ENCODE data around the gene MMP15.
"Not testable (repeated sequence)": the region's sequence is repeated elsewhere in the genome, so short reads cannot be mapped to it uniquely, and the experiment has no call there.

Gene MMP15

DNA sequence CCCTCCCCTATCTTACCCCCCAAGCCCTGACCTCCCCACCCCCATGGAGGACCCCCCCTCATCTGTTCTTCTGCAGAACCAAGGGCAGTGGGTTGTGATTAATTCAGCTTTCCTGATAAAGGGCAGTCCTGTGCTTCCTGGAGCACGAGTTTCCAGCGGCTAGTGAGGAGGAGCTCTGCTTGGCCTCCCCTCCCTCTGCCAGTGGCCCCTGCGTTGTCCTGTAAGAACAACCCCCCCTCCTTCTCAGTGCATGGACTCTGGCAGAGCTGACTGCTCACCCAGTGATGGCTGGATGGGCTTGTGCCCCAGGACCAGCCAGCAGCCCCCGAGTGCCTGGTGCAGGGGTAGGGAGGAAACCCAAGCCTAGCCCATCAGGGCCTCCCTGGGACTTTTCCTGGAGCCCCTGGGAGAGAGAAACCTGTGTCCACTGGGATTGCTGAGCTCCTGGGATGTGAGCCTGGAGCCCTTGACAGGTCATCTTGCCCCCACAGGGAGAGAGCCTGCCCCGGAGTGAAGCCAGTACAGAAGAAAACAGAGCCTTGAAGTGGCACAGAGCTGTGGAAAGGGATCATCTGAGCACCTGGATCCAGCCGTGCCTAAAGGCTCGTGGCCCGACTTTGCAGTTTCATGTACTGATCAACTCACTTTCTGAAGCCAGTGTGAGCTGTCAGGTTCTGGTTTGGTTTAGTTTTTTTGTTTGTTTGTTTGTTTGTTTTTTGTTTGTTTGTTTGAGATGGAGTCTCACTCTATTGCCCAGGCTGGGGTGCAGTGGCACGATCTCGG is 26.5 kb downstream of the MMP15 start:
- DNase-seq, result no peak

DNA sequence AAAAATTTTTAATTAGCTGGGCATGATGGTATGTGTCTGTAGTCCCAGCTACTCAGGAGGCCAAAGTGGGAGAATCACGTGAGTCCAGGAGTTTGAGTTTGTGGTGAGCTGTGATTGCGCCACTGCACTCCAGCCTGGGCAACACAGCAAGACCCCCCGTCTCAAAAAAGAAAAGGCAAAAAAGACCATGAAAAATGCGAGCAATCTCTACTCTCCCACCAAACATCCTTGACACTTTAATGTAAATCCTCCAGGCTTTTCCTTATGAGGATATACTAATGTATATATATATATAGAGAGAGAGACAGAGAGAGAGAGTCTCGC is 28.1 kb downstream of the MMP15 start:
- no peak for DNase-seq

DNA sequence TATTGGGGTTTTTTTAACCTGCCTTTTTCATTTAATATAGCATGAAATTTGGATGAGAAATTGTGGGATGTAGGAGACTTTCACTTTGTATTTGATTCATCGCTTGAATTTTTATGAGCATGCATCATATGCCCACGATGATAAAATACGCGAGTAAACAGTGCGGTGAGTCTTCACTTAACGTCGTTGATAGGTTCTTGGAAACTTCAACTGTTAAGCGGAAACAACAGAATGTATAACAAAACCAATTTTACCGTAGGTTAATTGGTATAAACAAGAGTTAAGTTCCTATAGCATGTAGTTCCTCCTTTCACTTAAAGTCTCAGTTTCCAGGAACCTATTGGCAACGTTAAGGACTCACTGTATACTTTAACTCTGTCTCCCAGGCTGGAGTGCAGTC is 28.7 kb downstream of the MMP15 start:
- no peak for DNase-seq

DNA sequence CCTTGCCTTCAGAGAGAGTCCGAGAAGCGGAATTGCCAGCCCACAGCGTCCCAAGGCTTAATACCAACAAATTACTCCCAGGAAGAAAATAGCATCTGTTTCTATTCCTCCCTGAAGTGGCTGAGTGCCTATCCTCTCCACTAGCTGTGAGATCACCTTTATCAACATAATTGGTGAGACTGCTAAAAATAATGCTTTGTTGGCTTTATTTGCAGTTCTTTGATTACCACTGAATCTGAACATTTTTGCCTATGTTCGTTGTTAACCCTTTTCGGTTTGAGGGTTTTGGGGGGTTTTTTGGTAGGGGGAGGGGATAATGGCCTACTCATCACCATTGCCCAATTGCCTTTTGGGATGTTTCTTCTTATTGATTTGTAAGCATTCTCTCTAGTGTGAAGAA is 31.0 kb downstream of the MMP15 start:
- no peak for DNase-seq

DNA sequence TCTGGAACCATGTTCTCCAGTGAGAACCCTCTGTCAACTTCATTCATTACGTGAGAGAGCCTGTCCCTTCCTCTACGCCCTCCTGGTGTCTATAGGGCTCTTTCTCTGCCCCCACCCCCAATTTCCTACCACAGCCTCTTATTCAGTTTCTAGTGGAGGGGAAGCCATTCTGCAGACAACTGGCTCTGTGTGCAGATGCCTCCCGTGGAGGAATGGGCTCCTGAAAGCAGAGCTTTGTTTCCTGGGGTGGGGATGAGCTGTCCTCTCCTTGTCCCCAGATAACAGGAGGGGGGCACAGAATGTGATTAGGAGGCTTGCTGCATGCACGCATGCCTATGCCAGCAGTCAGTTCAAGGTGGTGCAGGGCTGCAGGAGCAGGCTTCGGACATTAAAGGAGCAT is 31.6 kb downstream of the MMP15 start:
- no peak for DNase-seq

DNA sequence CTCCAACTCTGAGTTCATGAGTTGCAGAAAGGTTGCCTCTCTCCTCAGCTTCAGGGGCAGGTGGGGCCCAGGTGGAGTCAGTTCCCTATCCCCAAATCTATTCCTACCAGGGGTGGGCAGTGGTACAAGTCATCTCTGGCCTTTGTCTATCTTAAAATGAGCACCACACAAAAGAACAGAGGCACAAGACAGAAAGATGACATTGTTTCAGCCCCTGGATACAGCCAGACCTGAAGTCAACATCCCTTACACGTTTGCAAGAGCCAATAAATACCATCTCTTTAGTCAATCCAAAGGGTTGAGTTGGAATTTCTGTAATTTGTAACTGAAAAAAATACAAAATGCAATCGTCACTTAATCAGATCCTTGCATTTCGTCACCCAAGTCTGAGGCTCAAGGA is 32.2 kb downstream of the MMP15 start:
- no peak for DNase-seq

GRCh38 chr16:58062821-58063220 is 37.3 kb downstream of the MMP15 start:
- DNase-seq, result no peak

DNA sequence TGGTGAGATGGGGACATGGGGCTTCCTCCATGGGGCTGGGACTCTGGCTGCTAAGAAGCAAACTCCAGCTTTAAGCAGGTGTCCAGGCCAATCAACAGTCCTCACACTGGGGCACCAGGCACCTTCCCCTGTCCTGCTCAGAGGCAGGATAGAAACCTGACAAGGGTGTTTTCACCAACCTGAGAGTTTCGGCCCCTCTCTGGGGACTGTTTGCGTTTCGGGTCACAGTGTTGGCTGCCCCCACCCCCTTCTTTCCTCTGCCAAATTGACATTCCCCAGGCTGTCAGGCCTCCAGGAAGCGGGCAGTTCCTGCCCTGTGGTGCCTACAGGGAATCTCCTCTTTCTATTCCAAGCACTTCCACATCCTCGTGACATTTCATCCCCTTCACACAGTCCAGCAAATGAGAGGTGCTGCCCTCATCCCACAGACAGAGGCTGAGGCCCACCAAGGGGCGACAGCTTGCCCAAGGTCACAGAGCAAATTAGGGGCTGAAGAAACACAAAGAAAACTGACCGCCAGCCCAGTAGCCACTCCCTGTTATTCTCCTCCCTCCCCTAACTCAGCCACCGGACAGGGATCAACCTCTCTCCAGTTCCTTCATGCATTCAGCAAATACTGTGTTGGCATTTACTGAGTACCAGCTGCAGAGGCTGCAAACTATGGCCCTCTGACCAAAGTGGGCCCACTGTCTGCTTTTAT is 38.0 kb downstream of the MMP15 start:
- no peak for DNase-seq

DNA sequence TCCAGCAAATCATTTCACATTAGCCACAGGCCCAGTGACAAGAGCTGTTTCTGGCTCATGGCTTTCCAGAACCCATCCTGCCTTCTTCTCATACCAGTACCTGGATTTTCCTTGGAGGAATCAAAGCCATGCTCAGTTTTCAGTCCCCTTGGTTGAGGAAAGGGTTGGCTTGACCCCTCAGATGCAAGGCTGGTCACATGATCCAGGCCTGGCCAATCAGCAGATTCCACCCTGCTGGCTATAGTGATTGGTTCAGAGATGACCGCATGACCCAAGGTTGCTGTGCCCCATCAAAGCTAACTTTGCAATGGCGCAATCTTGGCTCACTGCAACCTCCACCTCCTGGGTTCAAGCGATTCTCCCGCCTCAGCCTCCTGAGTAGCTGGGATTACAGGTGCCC is 45.0 kb downstream of the MMP15 start:
- no peak for DNase-seq

DNA sequence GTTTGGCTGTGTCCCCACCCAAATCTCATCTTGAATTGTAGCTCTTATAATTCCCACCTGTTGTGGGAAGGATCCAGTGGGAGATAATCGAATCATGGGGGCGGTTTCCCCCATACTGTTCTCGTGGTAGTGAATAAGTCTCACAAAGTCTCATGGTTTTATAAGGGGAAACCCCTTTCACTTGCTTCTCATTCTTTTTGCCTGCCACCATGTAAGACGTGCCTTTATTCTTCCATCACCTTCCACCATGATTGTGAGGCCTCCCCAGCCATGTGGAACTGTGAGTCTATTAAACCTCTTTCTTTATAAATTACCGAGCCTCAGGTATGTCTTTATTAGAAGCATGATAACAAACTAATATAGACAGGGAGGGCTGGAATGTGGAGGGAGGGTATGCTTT is 46.6 kb downstream of the MMP15 start:
- not testable (repeated sequence) for DNase-seq

DNA sequence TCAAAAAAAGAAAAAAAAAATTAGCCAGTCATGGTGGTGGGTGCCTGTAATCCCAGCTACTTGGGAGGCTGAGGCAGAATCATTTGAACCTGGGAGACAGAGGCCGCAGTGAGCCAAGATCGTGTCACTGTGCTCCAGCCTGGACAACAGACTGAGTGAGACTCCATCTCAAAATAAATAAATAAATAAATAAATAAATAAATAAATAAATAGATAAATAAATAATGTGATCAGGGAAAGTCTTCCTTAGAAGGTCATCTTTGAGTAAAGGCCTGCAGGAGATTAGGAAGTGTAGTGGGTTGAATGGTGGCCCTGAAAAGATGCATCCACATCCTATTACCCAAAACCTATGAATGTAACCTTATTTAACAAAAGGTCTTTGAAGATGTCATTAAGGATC is 47.5 kb downstream of the MMP15 start:
- DNase-seq, result not testable (repeated sequence)

GRCh38 chr16:58074657-58075056 is 49.1 kb downstream of the MMP15 start:
- no peak for DNase-seq

DNA sequence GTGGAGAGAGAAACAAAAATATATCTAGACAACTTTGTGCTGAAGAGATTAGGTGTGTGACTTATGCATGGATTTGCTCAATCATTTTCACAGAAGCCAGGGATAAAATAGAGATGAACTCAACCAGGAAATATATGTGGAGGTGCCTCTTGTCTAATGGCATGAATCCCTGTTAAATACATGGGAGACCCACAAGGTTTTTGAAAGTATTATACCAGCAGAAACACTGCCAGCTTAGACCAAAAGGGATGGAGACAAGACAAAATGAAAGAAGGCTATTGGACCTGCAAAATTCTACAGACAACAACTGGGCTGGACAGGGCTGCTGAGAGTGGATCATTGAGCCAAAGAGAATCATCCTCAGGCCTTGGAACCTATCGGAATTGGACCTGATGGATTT is 51.0 kb downstream of the MMP15 start:
- no peak for DNase-seq

GRCh38 chr16:58077796-58078195 is 52.2 kb downstream of the MMP15 start:
- no peak for DNase-seq

GRCh38 chr16:58080657-58081056 is 55.1 kb downstream of the MMP15 start:
- not testable (repeated sequence) for DNase-seq

DNA sequence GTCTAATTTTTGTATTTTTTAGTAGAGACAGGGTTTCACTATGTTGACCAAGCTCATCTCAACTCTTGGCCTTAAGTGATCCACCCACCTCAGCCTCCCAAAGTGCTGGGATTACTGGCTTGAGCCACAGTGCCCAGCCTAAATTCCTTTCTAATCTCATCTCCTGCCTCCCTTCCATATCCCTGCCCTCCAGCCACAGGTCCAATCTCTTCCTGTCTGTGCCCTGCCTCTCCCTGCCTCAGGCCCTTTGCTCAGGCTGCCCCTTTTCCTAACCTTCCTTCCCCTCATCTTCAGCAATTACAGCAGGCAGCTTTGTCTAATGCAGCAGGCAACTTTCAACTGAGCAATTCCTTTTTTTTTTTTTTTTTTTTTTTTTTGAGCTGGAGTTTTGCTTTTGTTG is 56.8 kb downstream of the MMP15 start:
- DNase-seq, result no peak

GRCh38 chr16:58084635-58085034 is 59.1 kb downstream of the MMP15 start:
- DNase-seq, result no peak

DNA sequence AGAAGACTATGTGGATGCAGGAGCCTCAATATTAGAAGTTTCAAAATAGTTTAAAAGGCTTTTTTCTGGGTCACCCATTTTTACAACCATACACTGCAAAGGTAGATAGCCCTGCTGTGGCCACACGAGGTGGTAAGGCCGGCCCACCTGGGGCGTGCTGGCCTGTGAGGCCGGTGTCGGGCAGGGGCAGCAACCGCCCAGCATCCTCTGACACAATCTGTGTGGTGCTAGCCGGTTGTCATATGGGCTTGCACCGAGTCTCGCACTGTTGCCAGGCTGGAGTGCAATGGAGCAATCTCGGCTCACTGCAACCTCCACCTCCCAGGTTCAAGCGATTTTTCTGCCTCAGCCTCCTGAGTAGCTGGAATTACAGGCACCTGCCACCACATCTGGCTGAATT is 59.6 kb downstream of the MMP15 start:
- no peak for DNase-seq

DNA sequence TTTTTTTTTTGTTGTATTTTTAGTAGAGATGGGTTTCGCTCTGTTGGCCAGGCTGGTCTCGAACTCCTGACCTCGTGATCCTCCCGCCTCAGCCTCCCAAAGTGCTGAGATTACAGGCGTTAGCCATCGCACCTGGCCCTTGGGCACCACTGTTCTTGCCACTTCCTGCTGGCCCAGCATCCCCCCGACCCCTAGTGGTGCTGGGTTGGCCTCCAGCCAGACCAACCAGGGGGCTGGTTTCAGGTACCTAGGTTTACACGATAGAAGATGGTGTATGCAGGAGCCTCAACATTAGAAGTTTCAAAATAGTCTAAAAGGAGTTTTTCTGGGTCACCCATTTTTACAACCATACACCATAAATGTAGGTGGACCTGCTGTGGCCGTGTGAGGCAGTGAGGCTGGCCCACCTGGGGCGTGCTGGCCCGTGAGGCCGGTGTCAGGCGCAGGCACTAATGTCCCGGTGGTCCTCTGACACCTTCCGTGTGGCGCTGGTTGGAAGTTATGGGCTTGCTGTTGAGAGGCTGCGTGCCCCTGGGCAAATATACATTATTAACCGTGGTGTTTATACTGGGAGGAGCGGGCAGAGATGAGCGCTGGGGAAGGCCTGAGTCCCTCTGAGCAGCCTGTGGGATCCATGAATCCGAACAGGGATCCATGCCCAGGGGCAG is 60.2 kb downstream of the MMP15 start:
- DNase-seq, result no peak

GRCh38 chr16:58086381-58087208 is 61.0 kb downstream of the MMP15 start:
- DNase-seq, result no peak

DNA sequence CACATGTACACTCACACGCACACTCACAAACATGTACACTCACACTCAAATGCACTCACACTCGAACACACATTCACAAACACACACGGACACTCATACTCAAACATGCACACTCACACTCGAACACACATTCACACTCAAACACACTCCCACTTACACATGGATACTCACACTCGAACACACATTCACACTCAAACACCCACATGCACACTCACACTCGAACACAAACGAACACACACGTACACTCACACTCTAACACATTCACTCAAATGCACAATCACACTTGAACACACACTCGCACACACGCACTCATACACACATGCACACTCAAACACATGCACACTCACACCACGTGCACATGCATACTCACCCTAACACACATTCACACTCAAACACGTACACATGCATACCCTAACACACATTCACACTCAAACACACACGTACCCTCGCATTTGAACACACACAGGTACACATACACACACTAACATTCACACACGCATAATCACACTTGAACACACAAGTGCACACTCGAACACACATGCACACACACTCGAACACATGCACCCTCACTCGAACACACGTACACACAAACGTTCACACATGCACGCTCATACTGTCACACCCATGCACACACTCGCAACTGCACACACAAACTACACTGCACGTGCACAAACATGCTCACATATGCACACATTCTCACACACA is 61.8 kb downstream of the MMP15 start:
- DNase-seq, result no peak

- DNase-seq, result no peak
Observed at GRCh38 chr16:58088091-58088490, 62.5 kb downstream of the MMP15 start.

GRCh38 chr16:58090396-58090795 is 64.8 kb downstream of the MMP15 start:
- DNase-seq, result not testable (repeated sequence)
